AG04449 (cell line): Measurements from ENCODE around the gene GNG2.

Experiments used
- CTCF ChIA-PET: fragments of 350-600 bp; formaldehyde crosslinking; extraction: SDS; loops from one replicate; lab custom pipeline; 2021; ENCODE audit warnings: antibody characterized with exemption; lab: Yijun Ruan, JAX
- POLR2A ChIA-PET: fragments of 400-600, 350-600 bp; formaldehyde crosslinking; extraction: SDS; loops from one replicate; lab custom pipeline; 2020; ENCODE audit warnings: antibody characterized with exemption, inconsistent platforms; lab: Yijun Ruan, JAX
- DNase-seq: peaks from one replicate; pipeline ENCODE4 v3.0.0-alpha.2; 2010; ENCODE audit warnings: low read depth, low spot score
- H3K4me3 ChIP-seq: 2 replicates; pipeline ENCODE4 v1.5.1; 2011; ENCODE audit warnings: low read depth, mild to moderate bottlenecking, control low read depth, low read length
- TF ChIP-seq, protein P1 (sequence below): IDR thresholded peaks from one replicate; pipeline ENCODE4 v1.5.1; 2011; ENCODE audit warnings: mild to moderate bottlenecking, moderate library complexity, low read length, control low read depth, inconsistent platforms; ENCODE audit not compliant: insufficient read depth; ENCODE audit errors: missing control alignments

The GNG2 gene

DNA sequence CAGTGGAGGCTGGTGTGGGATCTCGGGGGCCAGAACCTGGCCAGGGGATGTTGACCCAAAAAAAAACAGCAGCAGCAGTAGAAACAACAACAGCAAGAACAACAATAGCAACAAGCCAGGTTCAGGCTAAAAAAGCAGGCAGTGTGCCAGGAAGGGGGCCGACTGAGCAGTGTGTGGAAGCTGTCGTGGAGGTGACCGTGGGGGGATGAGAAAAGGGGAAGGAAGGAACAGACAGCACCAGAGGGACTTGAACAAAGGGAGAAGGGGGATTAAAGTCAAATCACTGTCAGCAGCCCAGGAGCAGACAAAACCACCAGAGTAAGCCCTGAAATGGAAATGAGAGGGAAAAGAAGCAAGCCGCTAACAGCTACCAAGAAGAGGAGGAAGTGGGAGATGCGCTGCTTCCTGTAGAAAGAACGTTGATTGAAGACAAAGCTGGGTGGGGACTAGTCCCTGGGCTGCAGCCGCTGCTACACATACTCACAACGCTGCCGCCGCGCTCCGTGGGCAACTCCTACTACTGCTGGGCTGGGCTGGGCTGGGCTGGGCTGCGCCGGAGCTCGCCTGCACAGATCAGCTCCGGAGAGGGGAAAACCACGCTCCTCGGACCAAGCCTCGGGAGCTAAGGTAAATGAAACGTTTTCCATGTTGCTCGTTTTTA is at the start of gene GNG2:
Gene GNG2, plus strand, starts transcription at position 449 of the 661 bp plus-strand sequence. CDS start 90,067 bp downstream, outside the sequence.
- TF ChIP-seq, protein P1, sequence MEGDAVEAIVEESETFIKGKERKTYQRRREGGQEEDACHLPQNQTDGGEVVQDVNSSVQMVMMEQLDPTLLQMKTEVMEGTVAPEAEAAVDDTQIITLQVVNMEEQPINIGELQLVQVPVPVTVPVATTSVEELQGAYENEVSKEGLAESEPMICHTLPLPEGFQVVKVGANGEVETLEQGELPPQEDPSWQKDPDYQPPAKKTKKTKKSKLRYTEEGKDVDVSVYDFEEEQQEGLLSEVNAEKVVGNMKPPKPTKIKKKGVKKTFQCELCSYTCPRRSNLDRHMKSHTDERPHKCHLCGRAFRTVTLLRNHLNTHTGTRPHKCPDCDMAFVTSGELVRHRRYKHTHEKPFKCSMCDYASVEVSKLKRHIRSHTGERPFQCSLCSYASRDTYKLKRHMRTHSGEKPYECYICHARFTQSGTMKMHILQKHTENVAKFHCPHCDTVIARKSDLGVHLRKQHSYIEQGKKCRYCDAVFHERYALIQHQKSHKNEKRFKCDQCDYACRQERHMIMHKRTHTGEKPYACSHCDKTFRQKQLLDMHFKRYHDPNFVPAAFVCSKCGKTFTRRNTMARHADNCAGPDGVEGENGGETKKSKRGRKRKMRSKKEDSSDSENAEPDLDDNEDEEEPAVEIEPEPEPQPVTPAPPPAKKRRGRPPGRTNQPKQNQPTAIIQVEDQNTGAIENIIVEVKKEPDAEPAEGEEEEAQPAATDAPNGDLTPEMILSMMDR = no peak
- ChIA-PET POLR2A (interaction anchor here (0.6 to 1.9 kb wide), 3 partner anchors 12 to 209 kb away, joined by 3 to 7 read pairs (median 3); partner anchors contain the start of gene NID2), CTCF (interaction anchor here (1.0 to 2.7 kb wide), 4 partner anchors 13 to 118 kb away, joined by 3 to 19 read pairs (median 4); no protein-coding TSS in a partner anchor)
- DNase-seq = no peak
- peak within 1 kb of the TSS; percentile 60 for H3K4me3 ChIP-seq

DNA sequence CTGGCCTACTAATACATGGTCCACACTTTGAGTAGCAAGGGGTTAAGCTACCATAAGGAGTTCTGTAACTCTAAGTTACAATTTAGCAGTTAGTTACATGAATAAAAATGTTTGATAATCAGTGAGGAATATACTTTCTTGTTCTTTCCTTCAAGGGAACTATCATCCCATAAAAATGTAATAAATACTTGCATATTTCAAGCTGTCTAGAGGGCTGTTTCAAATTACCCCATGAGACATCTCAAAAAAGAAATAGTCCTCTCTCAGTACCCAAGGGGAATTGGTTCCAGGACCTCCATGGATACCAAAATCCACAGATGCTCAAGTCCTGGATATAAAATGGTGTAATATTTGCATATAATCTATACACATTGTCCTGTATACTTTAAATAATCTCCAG is 48.7 kb upstream of the GNG2 start:
- DNase-seq = no peak
- CTCF ChIA-PET = interaction anchor here (0.7 kb wide), 1 partner anchor 36 kb away, joined by 3 read pairs; no protein-coding TSS in a partner anchor
- POLR2A ChIA-PET = no interaction called here
- no peak overlapping the region for H3K4me3 ChIP-seq
- TF ChIP-seq, protein P1 = no peak

DNA sequence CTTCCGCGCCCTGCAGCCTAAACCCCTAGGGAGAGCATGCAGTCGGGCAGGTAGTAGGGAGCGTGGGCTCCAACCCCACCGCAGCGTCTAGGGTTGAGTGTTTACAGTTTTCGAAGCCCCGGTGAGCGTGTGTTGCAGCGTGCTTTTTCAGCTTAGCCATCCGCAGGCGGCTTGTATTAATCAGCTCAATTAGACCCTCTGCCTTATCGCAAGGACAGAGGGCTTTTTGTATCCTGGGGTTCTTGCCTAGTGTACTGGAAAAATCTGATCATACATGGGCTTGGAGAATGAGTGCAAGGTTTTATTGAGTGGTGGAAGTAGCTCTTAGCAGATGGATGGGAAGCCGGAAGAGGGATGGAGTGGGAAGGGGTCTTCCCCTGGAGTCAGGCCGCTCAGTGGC is 44.4 kb upstream of the GNG2 start:
- DNase-seq = no peak
- ChIA-PET POLR2A (no interaction called here), CTCF (no interaction called here)
- TF ChIP-seq, protein P1 = no peak
- no peak overlapping the region for H3K4me3 ChIP-seq

DNA sequence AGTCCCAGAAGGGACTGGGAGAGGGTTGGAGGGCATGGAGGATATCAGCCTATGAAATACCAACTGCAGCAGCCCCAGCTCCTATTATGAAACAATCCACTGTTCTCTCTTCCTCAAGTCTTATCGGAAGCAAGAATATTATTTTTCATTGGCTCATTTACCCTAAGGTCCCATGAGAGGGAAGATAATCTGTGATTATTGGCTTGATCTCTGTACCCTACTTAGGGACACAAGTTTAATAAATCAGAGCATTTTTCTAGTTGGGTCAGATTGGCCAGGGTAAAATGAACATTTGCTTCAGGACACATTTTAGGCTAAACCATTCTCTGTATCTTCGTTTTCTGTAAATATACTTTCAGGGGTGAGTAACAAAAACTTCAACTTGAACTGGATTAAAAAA is 43.1 kb upstream of the GNG2 start:
- no peak overlapping the region for H3K4me3 ChIP-seq
- ChIA-PET CTCF (interaction anchor here (0.7 to 2.9 kb wide), 2 partner anchors 23 to 162 kb away, joined by 4 to 10 read pairs; no protein-coding TSS in a partner anchor), POLR2A (no interaction called here)
- TF ChIP-seq, protein P1 = no peak
- no peak for DNase-seq

DNA sequence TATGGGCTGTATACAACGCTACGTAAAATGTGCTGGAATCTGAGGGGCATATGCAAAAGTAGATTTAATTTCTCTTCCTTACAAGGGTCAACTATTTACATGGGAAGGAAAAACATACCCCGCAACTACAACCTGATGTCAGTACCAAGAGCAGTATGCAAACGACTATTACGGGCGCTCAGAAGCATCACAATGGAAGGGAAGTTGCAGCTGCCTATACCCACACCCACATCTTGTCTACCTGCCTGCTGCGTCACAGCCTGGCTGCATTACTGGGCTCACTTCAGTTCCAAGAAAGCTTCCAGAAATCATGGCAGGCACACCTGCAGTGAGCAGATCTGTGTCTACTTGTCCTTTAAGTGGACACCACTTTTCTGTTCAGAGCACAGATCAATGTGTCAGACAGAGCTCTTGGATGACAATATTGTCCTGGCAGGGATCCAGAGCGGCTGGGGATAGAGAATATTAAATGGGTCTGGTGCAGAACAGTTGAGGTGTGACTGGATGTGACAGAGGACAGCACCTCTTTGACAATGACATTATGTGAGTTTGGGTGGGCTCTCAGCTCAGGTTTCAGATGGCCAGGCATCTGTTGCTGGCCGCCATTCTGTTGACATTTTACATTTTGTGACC is 41.5 kb upstream of the GNG2 start:
- ChIA-PET POLR2A (no interaction called here), CTCF (interaction anchor here (1.0 to 2.9 kb wide), 2 partner anchors 38 to 160 kb away, joined by 4 to 10 read pairs; no protein-coding TSS in a partner anchor)
- DNase-seq = no peak
- TF ChIP-seq, protein P1 = no peak
- H3K4me3 ChIP-seq = no peak overlapping the region

DNA sequence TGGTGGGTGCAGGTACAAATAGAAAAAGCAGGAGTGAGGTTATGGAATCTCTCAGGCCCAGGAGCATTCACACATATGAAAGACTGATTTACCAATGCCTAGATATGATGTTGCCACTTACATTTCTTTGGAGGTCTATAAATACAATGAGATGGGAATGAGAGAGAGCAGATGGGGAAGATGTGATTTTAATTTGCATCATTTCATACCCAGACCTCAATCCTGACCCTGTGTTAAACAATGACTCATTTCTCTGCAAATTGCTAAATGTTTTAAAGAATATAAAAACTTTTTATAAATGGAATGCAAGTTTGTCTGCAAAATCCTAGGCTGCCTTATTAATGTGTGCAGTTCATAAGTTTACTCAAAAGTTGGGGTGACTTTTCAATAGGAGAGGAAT is 38.6 kb upstream of the GNG2 start:
- ChIA-PET CTCF (no interaction called here), POLR2A (no interaction called here)
- H3K4me3 ChIP-seq = no peak overlapping the region
- TF ChIP-seq, protein P1 = no peak
- DNase-seq = no peak
